ENCODE measurements around the gene RBFA. TPM values are rescaled to one million over a fixed set of nuclear protein-coding genes. Genes with fewer than 3 reads are reported as not detected.

RBFA gene
- total and polyA plus RNA-seq, 7 donors: 9.0 to 39.5 (median 21.5) TPM

DNA sequence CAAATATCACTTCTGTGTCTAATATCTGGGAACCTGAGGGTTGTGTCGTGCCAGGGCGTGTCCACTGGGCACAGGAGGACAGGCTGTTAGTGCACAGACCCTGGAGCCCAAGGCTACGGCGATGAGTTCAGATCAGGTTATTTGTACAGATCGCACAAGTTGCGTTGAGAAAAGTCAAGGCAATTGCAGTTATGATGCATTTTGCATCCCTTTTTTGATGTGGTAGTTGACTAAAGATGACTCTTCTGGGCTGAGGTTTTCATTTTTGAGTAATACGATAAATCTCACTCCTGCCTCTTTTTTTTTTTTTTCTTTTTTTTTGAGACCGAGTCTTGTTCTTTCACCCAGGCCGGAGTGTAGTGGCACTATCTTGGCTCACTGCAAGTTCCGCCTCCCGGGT lies 7.2 kb downstream of the RBFA start:
- H3K27me3 ChIP-seq: no peaks in the 10 kb centered on the region
- WGBS, 2 donors: 88 to 91% methylated on average over 11 of the region's 11 CpGs
- intact Hi-C loops (cut with DNase I): no loop called here

DNA sequence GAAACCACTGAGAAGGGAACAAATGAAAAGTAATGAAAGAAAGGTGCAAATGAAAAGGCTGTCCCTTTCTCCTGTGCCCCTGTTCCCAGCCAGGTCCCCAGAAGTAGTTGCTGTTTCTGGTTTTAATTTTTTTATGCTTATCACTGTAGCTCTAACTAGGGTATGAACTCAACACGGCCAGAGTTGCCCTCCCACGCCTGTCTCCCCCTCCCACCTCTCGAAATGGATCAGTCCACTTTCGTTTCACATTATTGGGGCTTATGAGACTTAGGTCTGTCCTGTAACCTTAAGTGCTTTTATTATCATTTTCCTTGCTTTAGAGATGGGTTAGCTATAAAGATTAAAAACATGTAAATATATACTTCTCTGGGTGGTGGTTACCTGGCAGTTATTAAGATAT lies 8.6 kb downstream of the RBFA start:
- H3K4me1 ChIP-seq: no peaks in the 10 kb centered on the region
- H3K9me3 ChIP-seq: no peaks in the 10 kb centered on the region
- DNase-seq: no peak
- H3K4me3 ChIP-seq: no peak overlapping the region
- no peak overlapping the region for H3K27ac ChIP-seq
- TF ChIP-seq POLR2A (IDR thresholded peaks at IDR 0.05) (no peak), POLR2AphosphoS5 (IDR thresholded peaks at IDR 0.05) (no peak), CTCF (IDR thresholded peaks at IDR 0.05) (no peak)
- peaks cover 0 to 72% (median 4%) of the 10 kb centered on the region in 4 donors for H3K36me3 ChIP-seq
- intact Hi-C loops (cut with DNase I): no loop called here
- 89 to 90% methylated on average over 4 of the region's 4 CpGs for WGBS, 2 donors
- H3K27me3 ChIP-seq: no peaks in the 10 kb centered on the region

More for the DNA sequence above, 7.2 kb downstream of the RBFA start:
- H3K36me3 ChIP-seq: peaks cover 0 to 65% (median 4%) of the 10 kb centered on the region in 4 donors
- TF ChIP-seq EP300 (IDR thresholded peaks at IDR 0.05) (no peak), POLR2AphosphoS5 (IDR thresholded peaks at IDR 0.05) (no peak), POLR2A (IDR thresholded peaks at IDR 0.05) (no peak), CTCF (IDR thresholded peaks at IDR 0.05) (no peak)
- H3K4me1 ChIP-seq: no peaks in the 10 kb centered on the region
- H3K4me3 ChIP-seq: no peak overlapping the region
- DNase-seq: no peak
- H3K27ac ChIP-seq: no peak overlapping the region
- H3K9me3 ChIP-seq: no peaks in the 10 kb centered on the region

GRCh38 chr18:80044072-80044471 lies 9.8 kb downstream of the RBFA start:
- intact Hi-C loops (cut with DNase I): no loop called here

DNA sequence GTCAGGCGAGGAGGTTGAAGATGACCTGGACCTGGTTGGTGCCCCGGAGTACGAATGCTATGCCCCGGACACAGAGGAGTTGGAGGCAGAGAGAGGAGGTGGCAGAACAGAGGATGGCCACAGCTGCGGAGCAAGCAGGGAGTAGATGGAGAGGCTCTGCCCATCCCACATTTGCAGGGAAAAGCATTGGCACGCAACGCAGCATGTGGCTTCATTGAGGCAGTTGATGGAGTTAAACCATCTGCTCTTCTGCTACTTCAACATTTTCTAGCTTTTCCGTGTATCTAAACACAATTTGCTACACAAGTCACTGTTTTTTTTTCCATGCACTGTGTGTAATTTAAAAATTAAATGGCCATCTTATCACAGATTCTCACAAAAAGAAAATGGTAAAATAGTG lies 11.8 kb downstream of the RBFA start:
- H3K4me1 ChIP-seq: no peaks in the 10 kb centered on the region
- WGBS, 2 donors: 96 to 97% methylated on average over 8 of the region's 8 CpGs
- no peaks in the 10 kb centered on the region for H3K27me3 ChIP-seq
- H3K4me3 ChIP-seq: no peak overlapping the region
- H3K27ac ChIP-seq: no peak overlapping the region
- intact Hi-C loops (cut with DNase I): no loop called here
- TF ChIP-seq EP300 (IDR thresholded peaks at IDR 0.05): no peak
- TF ChIP-seq CTCF (IDR thresholded peaks at IDR 0.05): no peak
- TF ChIP-seq POLR2AphosphoS5 (IDR thresholded peaks at IDR 0.05): no peak
- TF ChIP-seq POLR2A (IDR thresholded peaks at IDR 0.05): no peak
- peaks cover 0 to 72% (median 7%) of the 10 kb centered on the region in 4 donors for H3K36me3 ChIP-seq
- H3K9me3 ChIP-seq: peaks cover 0 to under 1% (median 0%) of the 10 kb centered on the region in 4 donors
- DNase-seq: no peak

More at GRCh38 chr18:80044072-80044471, 9.8 kb downstream of the RBFA start:
- no peak overlapping the region for H3K27ac ChIP-seq
- WGBS, 2 donors: 94 to 95% methylated on average over 11 of the region's 11 CpGs
- H3K9me3 ChIP-seq: no peaks in the 10 kb centered on the region
- no peaks in the 10 kb centered on the region for H3K27me3 ChIP-seq
- H3K4me1 ChIP-seq: no peaks in the 10 kb centered on the region
- peaks cover 0 to 68% (median 4%) of the 10 kb centered on the region in 4 donors for H3K36me3 ChIP-seq
- no peak for DNase-seq
- TF ChIP-seq CTCF (IDR thresholded peaks at IDR 0.05): no peak
- no peak for TF ChIP-seq EP300 (IDR thresholded peaks at IDR 0.05)
- no peak for TF ChIP-seq POLR2AphosphoS5 (IDR thresholded peaks at IDR 0.05)
- no peak for TF ChIP-seq POLR2A (IDR thresholded peaks at IDR 0.05)
- no peak overlapping the region for H3K4me3 ChIP-seq

DNA sequence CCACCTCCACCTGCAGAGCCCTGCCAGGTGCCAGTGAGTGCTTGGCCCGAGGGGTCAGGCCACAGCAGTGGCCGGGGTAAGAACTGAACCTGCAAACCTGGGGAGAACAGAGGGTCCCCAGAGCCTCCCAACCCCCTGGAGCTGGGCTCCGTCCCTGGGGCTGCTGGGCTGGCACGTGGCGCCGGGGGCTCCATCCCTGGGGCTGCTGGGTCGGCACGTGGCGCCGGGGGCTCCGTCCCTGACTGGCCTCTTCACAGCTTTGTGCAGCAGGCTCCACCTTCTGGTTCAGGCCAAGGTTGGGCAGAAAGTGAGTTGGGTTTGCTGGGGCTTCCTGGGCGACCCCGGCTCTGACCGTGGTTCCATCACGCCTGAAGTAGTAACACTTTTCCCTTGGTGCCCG lies 12.2 kb downstream of the RBFA start:
- H3K27ac ChIP-seq: no peak overlapping the region
- intact Hi-C loops (cut with DNase I): no loop called here
- peaks cover 0 to 72% (median 7%) of the 10 kb centered on the region in 4 donors for H3K36me3 ChIP-seq
- H3K27me3 ChIP-seq: no peaks in the 10 kb centered on the region
- DNase-seq: no peak
- no peaks in the 10 kb centered on the region for H3K4me1 ChIP-seq
- TF ChIP-seq POLR2AphosphoS5 (IDR thresholded peaks at IDR 0.05): no peak
- no peak for TF ChIP-seq POLR2A (IDR thresholded peaks at IDR 0.05)
- no peak for TF ChIP-seq EP300 (IDR thresholded peaks at IDR 0.05)
- TF ChIP-seq CTCF (IDR thresholded peaks at IDR 0.05): no peak
- H3K9me3 ChIP-seq: peaks cover 0 to 2% (median 0%) of the 10 kb centered on the region in 4 donors
- WGBS, 2 donors: 94 to 97% methylated on average over 16 of the region's 16 CpGs
- H3K4me3 ChIP-seq: no peak overlapping the region
